Measurements from ENCODE around the gene TXNRD1.

The TXNRD1 gene

DNA sequence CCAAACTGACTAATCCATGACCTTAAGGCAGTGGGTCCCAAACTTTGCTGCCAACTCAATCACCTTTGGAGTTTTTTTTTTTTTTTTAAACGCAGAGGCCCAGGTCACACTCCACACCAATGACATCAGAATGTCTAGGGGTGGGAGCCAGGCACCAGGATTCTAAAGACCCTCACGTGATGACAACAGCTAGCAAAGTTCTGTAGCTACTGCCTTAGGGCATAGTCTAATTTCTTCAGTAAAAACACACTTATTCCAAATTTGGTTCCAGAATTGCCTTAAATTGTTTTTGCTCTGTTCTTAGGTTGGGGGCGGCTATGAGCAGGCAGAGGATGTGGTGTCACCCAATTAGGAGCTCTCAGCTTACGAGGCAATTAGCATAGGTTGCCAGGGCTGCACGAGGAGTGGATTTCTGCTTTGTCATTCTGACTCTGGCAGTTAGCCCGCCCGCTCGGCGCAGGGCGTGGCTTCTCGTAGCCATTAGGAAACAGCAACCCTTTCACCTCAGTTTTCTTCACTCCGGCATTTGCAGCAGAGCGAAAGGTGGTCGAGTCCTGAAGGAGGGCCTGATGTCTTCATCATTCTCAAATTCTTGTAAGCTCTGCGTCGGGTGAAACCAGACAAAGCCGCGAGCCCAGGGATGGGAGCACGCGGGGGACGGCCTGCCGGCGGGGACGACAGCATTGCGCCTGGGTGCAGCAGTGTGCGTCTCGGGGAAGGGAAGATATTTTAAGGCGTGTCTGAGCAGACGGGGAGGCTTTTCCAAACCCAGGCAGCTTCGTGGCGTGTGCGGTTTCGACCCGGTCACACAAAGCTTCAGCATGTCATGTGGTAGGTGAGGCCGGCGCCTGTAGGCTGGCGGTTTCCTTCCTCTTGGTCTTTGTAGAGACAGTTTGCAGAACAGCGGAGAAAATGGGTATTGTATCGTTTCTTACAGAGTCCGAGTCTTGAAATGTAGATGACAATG is 71.2 kb downstream of the TXNRD1 start:
- H3K27ac ChIP-seq, result peak overlapping the region; percentile 92

DNA sequence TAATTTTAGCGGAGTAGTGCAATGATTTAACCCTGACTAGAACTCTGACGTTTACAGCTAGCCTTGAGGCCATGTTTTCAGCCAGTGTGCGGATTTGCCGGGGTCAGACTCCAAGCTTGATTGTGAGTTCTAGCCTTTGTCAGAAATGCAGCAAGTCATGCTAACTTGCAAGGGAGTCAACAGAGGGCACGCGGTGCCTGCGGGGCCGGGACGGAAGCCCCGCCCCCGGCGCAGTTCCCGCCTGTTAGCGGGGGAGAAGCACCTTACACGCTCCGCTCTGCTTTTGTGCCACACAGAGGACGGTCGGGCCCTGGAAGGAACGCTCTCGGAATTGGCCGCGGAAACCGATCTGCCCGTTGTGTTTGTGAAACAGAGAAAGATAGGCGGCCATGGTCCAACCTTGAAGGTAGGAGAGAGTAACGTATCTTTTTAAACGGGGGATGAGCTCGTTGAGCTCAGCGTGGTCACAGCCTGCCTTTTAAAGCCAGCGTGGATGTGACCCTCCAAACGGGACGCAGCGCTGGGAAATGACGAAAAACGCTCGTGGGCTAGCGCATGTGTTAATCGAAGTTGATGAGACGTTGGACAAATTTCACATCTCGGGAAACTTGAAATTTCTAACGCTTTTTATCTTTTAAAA is 73.2 kb downstream of the TXNRD1 start:
- TF ChIP-seq, protein P1, sequence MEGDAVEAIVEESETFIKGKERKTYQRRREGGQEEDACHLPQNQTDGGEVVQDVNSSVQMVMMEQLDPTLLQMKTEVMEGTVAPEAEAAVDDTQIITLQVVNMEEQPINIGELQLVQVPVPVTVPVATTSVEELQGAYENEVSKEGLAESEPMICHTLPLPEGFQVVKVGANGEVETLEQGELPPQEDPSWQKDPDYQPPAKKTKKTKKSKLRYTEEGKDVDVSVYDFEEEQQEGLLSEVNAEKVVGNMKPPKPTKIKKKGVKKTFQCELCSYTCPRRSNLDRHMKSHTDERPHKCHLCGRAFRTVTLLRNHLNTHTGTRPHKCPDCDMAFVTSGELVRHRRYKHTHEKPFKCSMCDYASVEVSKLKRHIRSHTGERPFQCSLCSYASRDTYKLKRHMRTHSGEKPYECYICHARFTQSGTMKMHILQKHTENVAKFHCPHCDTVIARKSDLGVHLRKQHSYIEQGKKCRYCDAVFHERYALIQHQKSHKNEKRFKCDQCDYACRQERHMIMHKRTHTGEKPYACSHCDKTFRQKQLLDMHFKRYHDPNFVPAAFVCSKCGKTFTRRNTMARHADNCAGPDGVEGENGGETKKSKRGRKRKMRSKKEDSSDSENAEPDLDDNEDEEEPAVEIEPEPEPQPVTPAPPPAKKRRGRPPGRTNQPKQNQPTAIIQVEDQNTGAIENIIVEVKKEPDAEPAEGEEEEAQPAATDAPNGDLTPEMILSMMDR (conservative IDR thresholded peaks at IDR 0.05), result no peak
- peak overlapping the region; percentile 92 for H3K27ac ChIP-seq

More for the DNA sequence above, 71.2 kb downstream of the TXNRD1 start:
- TF ChIP-seq, protein P1 (conservative IDR thresholded peaks at IDR 0.05), result no peak

DNA sequence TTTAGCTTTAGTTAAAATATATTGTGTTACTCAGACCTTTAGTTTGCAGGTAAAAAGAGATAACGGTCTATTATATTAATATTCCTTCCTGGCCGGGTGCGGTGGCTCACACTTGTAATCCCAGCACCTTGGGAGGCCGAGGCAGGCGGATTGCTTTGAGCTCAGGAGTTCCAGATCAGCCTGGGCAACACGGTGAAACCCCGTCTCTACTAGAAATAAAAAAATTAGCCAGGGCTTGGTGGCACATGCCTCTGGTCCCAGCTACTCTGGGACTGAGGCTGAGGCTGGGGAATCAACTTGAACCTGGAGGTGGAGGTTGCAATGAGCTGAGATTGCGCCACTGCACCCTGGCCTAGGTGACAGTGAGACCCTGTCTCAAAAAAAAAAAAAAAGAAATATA is 74.7 kb downstream of the TXNRD1 start:
- TF ChIP-seq, protein P1 (conservative IDR thresholded peaks at IDR 0.05), result no peak
- peak overlapping the region; percentile 92; the same call in 1 of the 2 replicates for H3K27ac ChIP-seq

DNA sequence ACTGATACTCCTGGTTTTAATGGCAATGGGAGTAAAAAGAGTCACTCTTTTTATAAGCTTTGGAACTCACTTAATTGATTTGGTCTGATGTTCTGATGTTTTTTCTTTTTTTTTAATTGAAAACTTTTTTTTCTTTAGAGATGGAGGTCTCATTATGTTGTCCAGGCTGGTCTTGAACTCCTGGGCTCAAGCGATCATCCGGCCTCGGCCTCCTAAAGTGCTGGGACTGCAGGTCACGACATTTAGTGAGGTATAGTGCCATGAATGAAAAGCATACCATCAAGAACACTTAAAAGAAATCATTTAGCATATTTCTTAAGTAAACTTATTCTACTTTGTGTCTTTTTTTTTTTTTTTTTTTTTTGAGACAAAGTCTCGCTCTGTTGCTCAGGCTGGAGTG is 75.3 kb downstream of the TXNRD1 start:
- H3K27ac ChIP-seq, result no peak overlapping the region
- TF ChIP-seq, protein P1 (conservative IDR thresholded peaks at IDR 0.05), result no peak

DNA sequence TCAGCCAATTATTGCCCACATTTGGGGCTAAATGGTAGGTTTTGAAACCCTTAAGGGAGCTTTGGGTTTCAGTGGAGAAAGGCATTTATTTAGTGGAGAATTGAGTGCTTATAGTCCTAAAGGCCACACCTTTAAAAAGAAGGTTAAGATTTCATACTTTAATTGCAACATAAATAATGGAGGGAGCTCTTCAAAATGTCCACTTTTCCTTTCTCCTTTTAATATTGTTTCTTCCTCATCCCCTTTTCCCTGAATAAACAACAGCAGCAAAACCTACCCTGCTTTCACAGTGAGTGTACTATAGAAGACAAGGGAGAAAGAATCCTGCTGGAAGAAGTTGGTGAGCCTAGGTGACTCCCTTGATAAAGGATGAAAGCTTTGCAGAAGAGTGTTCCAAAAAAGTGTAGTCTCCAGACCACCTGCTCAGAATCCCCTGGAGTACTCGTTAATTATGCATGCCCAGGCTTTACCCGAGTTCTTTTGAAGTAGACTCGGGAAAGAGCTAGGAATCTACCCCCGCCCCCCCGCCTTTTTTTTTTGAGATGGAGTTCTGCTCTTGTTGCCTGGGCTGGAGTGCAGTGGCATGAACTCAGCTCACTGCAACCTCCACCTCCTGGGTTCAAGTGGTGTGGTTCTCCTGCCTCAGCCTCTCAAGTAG is 76.4 kb downstream of the TXNRD1 start:
- TF ChIP-seq, protein P1 (conservative IDR thresholded peaks at IDR 0.05), result no peak
- peak overlapping the region; percentile 1; the same call in 1 of the 2 replicates for H3K27ac ChIP-seq

DNA sequence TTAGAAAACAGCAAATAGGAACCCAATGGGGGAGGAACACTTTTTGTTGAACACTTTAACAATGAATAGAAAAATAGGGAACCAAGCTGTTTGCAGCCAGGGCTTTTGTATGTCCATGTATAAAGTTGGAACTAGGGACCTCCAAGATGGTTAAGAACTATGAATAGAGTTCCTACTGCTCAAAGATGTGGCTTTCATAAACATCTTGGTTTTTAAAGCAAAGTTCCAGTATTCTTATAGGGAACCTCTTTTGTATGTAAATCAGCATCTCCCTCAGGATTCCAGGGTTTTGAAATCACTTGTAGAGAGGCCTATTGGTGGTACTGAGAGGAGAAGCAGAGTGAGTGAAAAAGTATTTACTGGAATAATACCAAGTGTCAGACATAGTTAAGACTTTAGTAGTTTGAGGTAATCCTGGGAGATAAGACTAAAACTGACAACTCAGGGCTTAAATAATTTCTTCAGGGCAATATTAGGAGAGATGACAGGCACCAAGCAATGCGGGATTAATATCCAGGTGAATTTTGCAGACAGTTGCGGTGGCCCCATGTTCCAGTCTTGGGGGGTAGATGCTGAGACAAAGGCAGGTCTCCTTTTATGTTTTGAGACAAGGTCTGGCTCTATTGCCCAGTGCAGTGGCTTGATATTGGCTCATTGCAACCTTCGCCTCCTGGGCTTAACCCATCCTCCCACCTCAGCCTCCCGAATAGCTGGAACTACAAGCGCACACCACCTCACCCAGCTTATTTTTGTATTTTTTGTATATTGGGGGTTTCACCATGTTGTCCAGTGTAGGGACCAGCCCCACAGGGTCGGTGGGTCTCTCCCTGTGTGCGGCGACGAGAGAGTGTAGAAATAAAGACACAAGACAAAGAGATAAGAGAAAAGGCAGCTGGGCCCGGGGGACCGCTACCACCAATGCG is 77.6 kb downstream of the TXNRD1 start:
- peak overlapping the region; percentile 62 for H3K27ac ChIP-seq

More for the DNA sequence above, 77.6 kb downstream of the TXNRD1 start:
- TF ChIP-seq, protein P1 (conservative IDR thresholded peaks at IDR 0.05), result no peak

All from VCaP (cell line).